Mucosa of stomach (tissue), 1 donor: Measurements from ENCODE around the gene CDX1.

ENCODE experiments used
- H3K27me3 ChIP-seq: one replicate; pipeline ENCODE4 v1.7.0; 2013; ENCODE audit warnings: mild to moderate bottlenecking, low read length; ENCODE audit not compliant: control insufficient read depth, insufficient read depth
- H3K36me3 ChIP-seq: one replicate; pipeline ENCODE4 v1.7.0; 2013; ENCODE audit warnings: low read length; ENCODE audit not compliant: control insufficient read depth, insufficient read depth
- H3K4me1 ChIP-seq: one replicate; pipeline ENCODE4 v1.7.0; 2013; ENCODE audit warnings: mild to moderate bottlenecking, low read length; ENCODE audit not compliant: control insufficient read depth, insufficient read depth
- H3K4me3 ChIP-seq: one replicate; pipeline ENCODE4 v1.7.0; 2013; ENCODE audit warnings: low read length
- H3K9ac ChIP-seq: one replicate; pipeline ENCODE4 v1.7.0; 2013; ENCODE audit warnings: mild to moderate bottlenecking, low read length, moderate library complexity
- H3K9me3 ChIP-seq: one replicate; pipeline ENCODE4 v1.7.0; 2013; ENCODE audit warnings: mild to moderate bottlenecking, low read length, moderate library complexity; ENCODE audit not compliant: control insufficient read depth
- donor health status: Pancreatic carcinoma.

CDX1 gene

DNA sequence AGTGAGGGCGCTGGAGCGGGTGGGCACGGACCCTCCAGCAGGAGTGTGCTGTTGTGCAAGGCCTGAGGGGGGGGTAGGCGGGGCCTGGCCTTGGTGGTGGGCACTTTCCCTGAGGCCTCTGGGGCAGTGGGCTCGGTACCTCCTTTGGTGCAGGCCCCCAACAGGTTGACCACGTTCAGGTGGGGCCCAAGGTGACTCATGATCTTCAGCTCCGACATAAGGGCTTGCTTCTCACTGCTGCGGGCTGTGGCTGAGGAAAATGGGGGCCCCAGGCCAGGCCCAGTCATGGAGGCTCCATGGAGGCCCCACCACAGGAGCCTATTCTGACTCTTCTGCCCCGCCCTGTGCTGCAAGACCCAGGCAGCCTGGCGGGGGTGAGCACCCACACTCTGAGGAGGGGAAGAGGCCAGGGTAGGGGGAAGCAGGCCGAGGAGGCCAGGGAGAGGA lies 42.4 kb upstream of the CDX1 start:
- Histone ChIP-seq H3K36me3 (no peaks in the 10 kb centered on the region), H3K9ac (no peak overlapping the region), H3K27me3 (no peaks in the 10 kb centered on the region), H3K4me3 (no peak overlapping the region), H3K4me1 (peaks cover 13% of the 10 kb centered on the region), H3K9me3 (no peaks in the 10 kb centered on the region)

DNA sequence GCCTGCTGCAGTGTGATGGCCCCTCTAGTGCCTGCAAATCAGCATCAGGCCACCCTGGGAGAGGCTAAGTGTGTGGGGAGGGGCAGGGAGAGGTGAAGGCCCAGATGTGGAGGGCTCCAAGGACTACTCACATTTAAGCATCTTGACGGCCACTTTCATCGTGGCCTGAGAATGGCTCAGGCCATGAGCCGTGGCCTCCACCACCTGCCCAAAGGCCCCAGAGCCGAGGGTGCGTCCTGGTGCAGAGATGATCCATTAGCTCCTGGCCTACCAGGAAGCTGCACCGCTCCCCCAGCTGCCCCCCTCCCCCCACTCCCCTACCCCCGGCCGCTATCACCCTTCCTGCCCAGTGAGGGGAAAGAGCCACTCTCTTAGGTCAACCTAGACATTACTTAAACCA lies 42.0 kb upstream of the CDX1 start:
- Histone ChIP-seq H3K4me1 (peaks cover 15% of the 10 kb centered on the region), H3K4me3 (no peak overlapping the region), H3K27me3 (no peaks in the 10 kb centered on the region), H3K9me3 (no peaks in the 10 kb centered on the region), H3K36me3 (no peaks in the 10 kb centered on the region), H3K9ac (no peak overlapping the region)

DNA sequence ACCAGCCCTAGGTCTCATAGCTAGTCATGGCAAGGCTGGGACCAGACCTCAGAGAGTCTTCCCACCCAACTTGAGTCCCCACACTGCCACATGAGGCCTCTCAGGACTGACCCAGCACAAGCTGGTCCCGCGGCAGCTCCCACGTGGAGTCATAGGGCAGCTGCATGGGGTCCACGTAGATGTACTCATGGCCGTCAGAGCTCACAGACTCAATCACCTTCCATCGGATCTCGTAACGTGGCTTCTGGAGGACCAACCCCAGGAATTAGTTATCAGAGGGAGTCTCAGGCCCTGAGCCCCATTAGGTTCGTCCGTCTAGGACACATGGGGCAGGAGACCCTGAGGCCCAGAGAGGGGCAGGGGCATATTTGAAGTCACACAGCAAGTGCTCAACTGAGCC lies 41.2 kb upstream of the CDX1 start:
- Histone ChIP-seq H3K36me3 (no peaks in the 10 kb centered on the region), H3K4me3 (no peak overlapping the region), H3K27me3 (no peaks in the 10 kb centered on the region), H3K4me1 (peaks cover 23% of the 10 kb centered on the region), H3K9me3 (no peaks in the 10 kb centered on the region), H3K9ac (no peak overlapping the region)

DNA sequence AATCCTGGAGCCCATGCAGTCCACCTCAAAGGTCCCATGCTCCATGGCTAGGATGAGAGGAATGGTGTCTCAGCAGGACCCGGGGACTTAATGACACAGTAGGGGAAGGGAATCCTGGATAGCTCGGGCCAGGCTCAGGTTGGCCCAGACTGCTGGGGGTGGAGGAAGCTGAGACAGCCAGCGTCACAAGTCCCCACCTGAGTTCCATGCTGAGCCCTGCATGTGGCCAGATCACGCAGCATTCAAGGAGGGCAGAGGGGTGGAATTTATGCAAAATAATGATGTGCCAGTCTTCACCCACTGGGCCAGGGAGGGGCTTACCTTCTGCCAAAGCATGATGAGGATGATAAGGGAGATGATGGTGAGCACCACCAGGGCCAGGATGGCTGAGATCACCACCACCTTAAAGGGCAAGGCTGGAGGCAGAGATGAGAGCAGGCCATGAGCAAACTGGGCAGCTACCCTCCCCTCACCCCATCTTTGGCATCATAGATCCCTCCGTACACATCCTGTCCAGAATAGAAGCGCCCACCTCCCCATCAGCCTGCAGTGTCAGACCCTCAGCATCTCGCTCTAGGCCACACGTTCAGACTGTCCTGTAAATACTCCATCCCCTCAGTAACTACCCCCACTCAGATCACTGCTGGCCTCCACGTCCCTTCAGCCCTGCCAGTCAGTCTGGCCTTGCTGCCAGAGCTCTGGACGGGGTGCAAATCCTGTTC lies 40.2 kb upstream of the CDX1 start:
- no peaks in the 10 kb centered on the region for H3K9me3 ChIP-seq
- H3K36me3 ChIP-seq: no peaks in the 10 kb centered on the region
- H3K9ac ChIP-seq: no peak overlapping the region
- H3K27me3 ChIP-seq: no peaks in the 10 kb centered on the region
- H3K4me1 ChIP-seq: peaks cover 23% of the 10 kb centered on the region
- H3K4me3 ChIP-seq: no peak overlapping the region

DNA sequence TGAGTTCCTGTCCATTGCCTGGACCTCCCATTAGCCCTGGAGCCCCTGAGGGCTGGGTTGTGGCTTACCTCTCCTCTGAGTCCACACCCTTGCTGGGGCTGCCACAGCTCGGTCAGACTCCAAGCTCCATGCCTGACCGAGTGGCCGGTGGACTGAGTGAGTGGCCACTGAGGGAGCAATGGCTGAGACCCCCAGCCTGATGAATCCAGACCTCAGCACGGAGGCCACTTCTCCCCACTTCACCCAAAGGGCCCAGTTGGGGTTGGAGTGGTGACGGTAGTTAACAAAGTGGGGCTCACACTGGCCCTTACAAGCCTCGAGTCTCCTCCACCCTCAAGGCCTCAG lies 39.7 kb upstream of the CDX1 start:
- H3K36me3 ChIP-seq: no peaks in the 10 kb centered on the region

DNA sequence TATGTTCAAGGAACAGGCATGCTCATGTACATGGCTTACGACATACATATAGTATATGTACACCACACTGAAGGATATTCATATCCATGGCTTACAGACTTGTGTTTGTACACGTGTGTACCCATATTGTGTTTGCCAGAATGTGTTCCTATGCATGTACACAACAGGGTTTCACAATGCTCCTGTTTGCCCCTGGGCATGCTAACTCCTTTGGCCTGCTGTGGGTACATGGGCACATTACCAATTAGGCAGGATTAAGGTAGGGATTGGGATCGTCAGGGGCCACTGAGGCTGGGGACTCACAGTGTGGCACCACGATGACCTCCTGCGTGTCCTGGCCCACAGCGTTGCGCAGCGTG lies 37.1 kb upstream of the CDX1 start:
- Histone ChIP-seq H3K9ac (no peak overlapping the region), H3K9me3 (no peaks in the 10 kb centered on the region), H3K27me3 (no peaks in the 10 kb centered on the region), H3K36me3 (no peaks in the 10 kb centered on the region), H3K4me1 (peaks cover 10% of the 10 kb centered on the region), H3K4me3 (no peak overlapping the region)

More for the DNA sequence above, 39.7 kb upstream of the CDX1 start:
- peaks cover 18% of the 10 kb centered on the region for H3K4me1 ChIP-seq
- no peak overlapping the region for H3K4me3 ChIP-seq
- no peak overlapping the region for H3K9ac ChIP-seq
- H3K9me3 ChIP-seq: no peaks in the 10 kb centered on the region
- H3K27me3 ChIP-seq: no peaks in the 10 kb centered on the region

DNA sequence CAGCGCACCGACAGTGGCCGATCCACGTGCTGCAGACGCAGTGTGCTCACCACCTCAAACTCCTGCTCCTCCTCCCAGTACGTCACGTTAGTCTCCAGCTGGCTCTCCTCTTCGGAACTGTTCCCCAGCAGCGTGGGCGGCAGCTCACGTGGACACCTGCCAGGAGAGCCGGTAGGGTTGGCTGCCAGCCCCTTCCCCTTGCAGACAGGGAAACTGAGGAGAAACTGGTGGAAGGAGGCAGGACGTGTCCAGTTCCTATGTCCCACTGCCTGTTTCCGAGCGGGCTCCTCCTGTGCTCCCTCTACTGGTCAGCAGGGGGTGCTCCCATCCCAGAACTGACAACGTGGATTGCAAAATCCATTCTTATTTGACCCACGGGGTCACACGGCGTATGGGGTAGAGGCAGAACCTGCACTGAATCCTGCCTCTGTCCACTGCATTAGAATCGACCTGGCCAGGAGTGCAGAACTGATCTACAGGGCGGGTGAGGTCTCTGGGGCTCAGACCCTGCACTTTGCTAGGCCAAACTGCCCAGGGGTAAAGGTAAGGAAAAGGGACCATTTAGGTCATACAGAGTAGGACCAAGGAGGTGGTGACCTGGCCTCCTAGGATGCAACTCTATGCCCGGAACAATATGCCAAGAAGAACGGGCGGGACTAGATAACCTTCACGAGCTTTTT lies 36.6 kb upstream of the CDX1 start:
- Histone ChIP-seq H3K9ac (no peak overlapping the region), H3K4me1 (peaks cover 10% of the 10 kb centered on the region), H3K4me3 (no peak overlapping the region), H3K36me3 (no peaks in the 10 kb centered on the region), H3K9me3 (no peaks in the 10 kb centered on the region), H3K27me3 (no peaks in the 10 kb centered on the region)

DNA sequence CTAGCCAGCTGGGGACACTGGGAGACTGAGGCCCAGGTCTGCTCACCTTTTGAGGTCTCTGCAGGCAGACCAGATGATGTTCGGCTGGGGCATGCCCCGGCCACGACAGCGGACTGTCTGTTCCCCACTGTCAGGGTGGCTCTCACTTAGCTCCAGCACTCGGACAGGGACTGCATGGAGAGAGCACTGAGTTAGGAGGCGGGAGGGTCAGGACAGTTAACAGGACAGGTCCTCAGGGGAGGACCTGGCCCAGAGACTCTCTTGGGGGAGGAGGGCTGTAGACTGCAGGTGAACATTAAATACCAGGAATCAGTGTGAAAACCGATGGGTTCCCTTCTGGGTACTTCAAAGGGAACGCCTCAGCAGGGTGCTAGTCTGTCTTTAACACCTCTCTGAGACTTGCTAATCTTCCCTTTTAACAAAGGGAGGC lies 36.1 kb upstream of the CDX1 start:
- Histone ChIP-seq H3K4me3 (no peak overlapping the region), H3K4me1 (peaks cover 10% of the 10 kb centered on the region), H3K9ac (no peak overlapping the region), H3K36me3 (no peaks in the 10 kb centered on the region), H3K9me3 (no peaks in the 10 kb centered on the region), H3K27me3 (no peaks in the 10 kb centered on the region)

DNA sequence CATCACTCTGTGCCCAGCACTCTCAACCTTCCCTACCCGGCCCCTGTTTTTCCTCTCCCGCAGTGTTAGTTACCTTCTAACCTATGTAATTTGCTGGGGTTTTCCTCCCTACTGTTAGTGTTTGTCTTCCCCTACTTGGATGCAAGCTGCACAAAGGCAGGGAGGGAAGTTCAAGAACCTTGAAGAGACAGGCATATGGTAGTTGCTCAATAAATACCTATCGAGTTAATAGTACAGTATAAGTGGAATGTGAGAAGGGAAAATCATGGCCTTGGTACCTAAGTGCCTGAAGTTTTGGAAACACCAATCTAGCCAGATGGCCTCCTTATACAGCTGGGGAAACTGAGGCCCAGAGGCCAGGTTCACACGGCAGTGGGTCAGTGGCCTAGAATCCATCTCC lies 35.1 kb upstream of the CDX1 start:
- Histone ChIP-seq H3K9me3 (no peaks in the 10 kb centered on the region), H3K27me3 (no peaks in the 10 kb centered on the region), H3K4me3 (no peak overlapping the region), H3K36me3 (no peaks in the 10 kb centered on the region), H3K4me1 (peaks cover 10% of the 10 kb centered on the region), H3K9ac (no peak overlapping the region)

DNA sequence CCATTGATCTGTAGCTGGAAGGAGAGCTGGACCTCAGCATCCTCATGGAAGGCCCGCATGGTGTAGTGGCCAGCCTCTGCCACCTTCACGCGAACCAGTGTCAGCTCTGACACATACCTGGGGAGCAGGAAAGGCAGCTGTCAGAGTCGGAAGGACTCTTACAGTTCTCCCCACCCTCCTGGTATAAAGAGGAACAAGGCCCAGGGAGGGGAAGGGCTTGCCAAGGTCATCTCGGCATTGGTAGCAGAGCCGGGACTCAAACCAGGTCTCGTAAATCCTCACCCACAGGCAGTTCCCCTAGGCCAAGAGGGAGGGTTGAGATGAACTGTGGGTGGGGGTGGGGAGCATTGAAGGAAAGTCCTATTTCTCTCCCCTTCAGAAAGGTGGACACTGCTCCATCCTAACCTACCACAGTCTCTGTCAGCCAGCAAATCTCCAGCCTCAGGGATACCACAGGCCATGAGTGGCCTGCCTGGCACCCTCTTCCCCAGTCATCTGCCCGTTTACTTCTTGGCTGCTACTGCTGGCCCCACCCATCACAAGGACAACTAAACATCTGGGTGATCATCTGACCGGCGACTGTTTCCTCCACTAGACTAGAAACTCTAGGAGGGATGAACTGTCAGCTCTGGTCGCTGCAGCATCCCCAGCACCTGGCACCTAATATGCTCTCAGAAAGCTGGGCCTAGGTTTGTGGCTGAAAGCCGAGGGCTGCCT lies 34.4 kb upstream of the CDX1 start:
- Histone ChIP-seq H3K4me3 (no peak overlapping the region), H3K9me3 (no peaks in the 10 kb centered on the region), H3K4me1 (peaks cover 13% of the 10 kb centered on the region), H3K36me3 (no peaks in the 10 kb centered on the region), H3K9ac (no peak overlapping the region), H3K27me3 (no peaks in the 10 kb centered on the region)

DNA sequence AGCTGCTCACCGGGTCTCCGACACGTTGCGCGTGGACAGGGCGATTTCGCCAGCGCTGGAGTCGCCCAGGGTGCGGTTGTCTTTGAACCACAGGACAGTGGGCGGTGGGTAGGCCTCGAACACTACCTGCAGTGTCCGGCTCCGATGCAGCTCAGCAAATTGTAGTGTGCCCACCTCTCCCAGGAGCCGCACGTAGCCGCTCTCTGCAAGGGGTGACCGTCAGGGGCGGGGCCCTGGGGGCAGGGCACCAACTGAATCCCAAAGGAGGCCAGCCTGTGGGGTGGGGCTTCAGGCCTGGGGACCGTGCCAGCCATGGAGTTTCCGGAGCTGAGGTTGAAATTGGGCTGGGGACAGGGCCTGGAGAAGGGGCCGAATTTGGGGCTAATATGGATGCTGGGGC lies 33.8 kb upstream of the CDX1 start:
- Histone ChIP-seq H3K27me3 (no peaks in the 10 kb centered on the region), H3K36me3 (no peaks in the 10 kb centered on the region), H3K4me3 (no peak overlapping the region), H3K9me3 (no peaks in the 10 kb centered on the region), H3K9ac (no peak overlapping the region), H3K4me1 (peaks cover 19% of the 10 kb centered on the region)

DNA sequence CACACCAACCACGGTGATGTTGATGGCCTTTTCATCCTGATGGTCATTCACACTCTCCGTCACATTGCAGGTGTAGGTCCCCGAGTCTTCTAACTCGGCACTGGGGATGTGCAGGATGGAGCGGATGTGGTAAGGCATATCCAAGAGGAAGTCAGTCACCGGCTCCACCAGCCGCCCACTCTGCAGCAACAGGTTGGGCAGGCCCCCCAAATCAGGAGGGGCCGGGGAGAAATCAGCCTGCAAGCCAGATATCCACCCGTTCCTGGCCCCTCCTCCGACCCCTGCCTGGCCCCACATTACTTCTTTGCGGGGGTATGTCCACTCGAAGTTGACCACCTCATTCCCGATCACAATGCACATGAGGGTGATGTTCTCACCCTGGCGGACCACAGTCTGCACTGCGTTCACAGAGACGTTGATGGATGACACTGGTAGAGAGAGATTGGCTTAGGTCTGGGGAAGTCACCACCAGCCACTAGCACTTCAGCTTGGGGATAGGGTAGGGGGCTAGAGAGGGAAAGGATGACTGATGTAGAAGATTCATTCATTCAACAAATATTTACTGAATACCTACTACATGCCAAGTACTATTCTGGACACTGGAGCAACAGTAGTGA lies 32.9 kb upstream of the CDX1 start:
- no peaks in the 10 kb centered on the region for H3K36me3 ChIP-seq

More for the DNA sequence above, 32.9 kb upstream of the CDX1 start:
- H3K9me3 ChIP-seq: no peaks in the 10 kb centered on the region
- no peak overlapping the region for H3K4me3 ChIP-seq
- H3K27me3 ChIP-seq: no peaks in the 10 kb centered on the region
- H3K9ac ChIP-seq: no peak overlapping the region
- peaks cover 27% of the 10 kb centered on the region for H3K4me1 ChIP-seq
